ENCODE results near the gene GUCY2C.

GUCY2C gene

DNA sequence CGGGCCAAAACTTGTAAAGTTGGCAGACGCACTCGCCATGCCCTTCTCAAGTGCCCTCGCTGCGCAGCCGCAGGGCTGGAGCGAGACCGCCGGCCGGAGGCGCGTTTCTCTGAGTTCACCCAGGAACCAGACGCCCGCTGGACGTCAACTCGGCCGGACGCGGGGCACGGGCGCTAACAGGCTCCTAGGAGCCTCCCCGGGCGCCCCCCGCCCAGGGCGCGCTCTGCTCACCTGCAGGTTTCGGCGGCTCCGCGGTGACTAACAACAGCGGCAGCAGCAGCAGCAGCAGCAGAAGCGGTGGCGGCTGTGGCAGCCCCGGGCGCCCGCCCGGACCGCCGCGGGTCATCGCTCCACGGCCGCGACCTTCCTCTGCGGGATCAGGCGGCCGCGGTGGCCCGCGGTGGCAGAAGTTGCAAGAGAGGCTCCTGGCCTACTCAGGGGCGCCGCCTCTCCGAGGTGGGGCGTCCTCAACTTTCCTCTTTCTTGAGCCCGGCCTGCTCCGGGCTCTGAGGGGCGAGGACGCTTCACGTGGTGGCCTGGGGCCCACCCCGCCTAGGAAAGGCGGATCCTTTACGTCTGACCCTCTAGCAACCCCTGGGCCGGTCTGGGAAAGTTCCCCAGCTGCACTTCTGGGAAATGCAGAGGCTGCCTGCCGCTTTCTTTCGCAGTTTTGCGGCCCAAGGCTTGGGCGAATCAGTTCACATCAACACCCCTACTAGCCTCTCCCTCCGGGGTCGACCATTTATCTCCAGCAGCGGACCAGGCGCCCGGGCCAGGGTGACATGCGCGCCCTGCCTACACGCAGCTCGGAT lies 128.8 kb downstream of the GUCY2C start, which contains the start of gene PLBD1:
Gene PLBD1 (minus strand): TSS at position 533 of the 812 bp plus-strand sequence. CDS start 187 bp downstream, at position 346.
- H3K4me3 ChIP-seq (ENCODE audit: severe bottlenecking) = peak within 1 kb of the TSS; percentile 29
- DNase-seq (ENCODE audit: low spot score) (no peak), ATAC-seq (ENCODE audit: low read depth) (peak; percentile 77)

DNA sequence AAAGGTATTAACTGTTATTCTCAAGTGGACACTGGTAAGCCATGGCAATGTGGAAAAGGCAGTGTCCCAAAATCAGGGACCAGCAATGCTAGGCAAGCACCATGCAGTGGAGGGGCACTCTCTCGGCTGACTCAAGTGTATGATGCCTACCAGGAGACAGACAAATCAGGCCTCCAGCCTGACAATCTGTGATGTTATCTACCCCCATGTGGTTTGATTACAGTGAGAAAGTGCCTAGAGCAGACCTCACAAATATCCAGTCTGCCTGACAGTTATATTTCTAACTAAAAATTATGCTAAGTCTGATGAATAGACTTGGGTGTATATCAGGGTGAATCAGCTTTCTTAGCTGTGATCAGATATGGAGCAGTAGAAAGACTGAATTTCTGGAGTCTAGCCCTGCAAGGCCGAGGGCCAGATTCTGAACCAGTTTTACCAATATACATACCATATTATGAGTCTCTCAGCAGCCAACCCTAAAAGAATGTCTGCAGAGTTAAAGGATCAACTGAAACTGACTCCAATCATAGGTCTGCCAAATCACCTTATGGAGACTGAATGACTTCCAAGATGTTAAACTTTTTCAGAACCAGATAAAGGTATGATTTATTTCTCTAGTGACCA lies 132.0 kb downstream of the GUCY2C start:
- H3K27ac ChIP-seq (ENCODE audit: poor library complexity, severe bottlenecking) = no peak overlapping the region
- no peak for DNase-seq (ENCODE audit: low spot score)
- no peak for ATAC-seq (ENCODE audit: low read depth)
- no peaks in the 10 kb centered on the region for H3K4me1 ChIP-seq (ENCODE audit: insufficient read depth, poor library complexity, severe bottlenecking)
- no peaks in the 10 kb centered on the region for H3K9me3 ChIP-seq (ENCODE audit: severe bottlenecking)
- no peak overlapping the region for H3K4me3 ChIP-seq (ENCODE audit: severe bottlenecking)
- TF ChIP-seq, protein P1, sequence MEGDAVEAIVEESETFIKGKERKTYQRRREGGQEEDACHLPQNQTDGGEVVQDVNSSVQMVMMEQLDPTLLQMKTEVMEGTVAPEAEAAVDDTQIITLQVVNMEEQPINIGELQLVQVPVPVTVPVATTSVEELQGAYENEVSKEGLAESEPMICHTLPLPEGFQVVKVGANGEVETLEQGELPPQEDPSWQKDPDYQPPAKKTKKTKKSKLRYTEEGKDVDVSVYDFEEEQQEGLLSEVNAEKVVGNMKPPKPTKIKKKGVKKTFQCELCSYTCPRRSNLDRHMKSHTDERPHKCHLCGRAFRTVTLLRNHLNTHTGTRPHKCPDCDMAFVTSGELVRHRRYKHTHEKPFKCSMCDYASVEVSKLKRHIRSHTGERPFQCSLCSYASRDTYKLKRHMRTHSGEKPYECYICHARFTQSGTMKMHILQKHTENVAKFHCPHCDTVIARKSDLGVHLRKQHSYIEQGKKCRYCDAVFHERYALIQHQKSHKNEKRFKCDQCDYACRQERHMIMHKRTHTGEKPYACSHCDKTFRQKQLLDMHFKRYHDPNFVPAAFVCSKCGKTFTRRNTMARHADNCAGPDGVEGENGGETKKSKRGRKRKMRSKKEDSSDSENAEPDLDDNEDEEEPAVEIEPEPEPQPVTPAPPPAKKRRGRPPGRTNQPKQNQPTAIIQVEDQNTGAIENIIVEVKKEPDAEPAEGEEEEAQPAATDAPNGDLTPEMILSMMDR (IDR thresholded peaks at IDR 0.05; ENCODE audit: poor library complexity, severe bottlenecking) = no peak
- no peaks in the 10 kb centered on the region for H3K27me3 ChIP-seq (ENCODE audit: insufficient read depth, poor library complexity, severe bottlenecking)
- H3K36me3 ChIP-seq (ENCODE audit: low read depth) = no peaks in the 10 kb centered on the region

More for the DNA sequence above, 128.8 kb downstream of the GUCY2C start, which contains the start of gene PLBD1:
- Histone ChIP-seq H3K36me3 (ENCODE audit: low read depth) (no peaks in the 10 kb centered on the region), H3K27ac (ENCODE audit: poor library complexity, severe bottlenecking) (no peak within 1 kb of the TSS), H3K9me3 (ENCODE audit: severe bottlenecking) (no peaks in the 10 kb centered on the region), H3K27me3 (ENCODE audit: insufficient read depth, poor library complexity, severe bottlenecking) (no peaks in the 10 kb centered on the region), H3K4me1 (ENCODE audit: insufficient read depth, poor library complexity, severe bottlenecking) (no peaks in the 10 kb centered on the region)
- TF ChIP-seq, protein P1 (IDR thresholded peaks at IDR 0.05; ENCODE audit: poor library complexity, severe bottlenecking) = no peak

DNA sequence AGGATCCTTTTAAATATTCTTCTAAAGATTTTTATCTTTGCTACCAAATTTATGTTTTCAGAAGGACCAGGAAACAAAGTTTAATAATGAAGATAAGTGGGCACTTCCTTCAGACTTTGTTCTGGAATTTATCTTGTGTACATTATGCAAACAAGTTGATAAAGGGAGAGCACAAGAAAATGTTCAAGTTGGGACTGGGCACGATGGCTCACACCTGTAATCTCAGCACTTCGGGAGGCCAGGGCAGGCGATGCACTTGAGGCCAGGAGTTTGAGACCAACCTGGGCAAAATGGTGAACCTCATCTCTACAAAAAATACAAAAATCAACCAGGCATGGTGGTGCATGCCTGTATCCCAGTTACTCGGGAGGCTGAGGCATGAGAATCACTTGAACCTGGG lies 133.4 kb downstream of the GUCY2C start:
- no peaks in the 10 kb centered on the region for H3K9me3 ChIP-seq (ENCODE audit: severe bottlenecking)
- no peak for DNase-seq (ENCODE audit: low spot score)
- TF ChIP-seq, protein P1 (IDR thresholded peaks at IDR 0.05; ENCODE audit: poor library complexity, severe bottlenecking) = no peak
- H3K27me3 ChIP-seq (ENCODE audit: insufficient read depth, poor library complexity, severe bottlenecking) = no peaks in the 10 kb centered on the region
- no peak for ATAC-seq (ENCODE audit: low read depth)
- H3K27ac ChIP-seq (ENCODE audit: poor library complexity, severe bottlenecking) = no peak overlapping the region
- H3K4me3 ChIP-seq (ENCODE audit: severe bottlenecking) = no peak overlapping the region
- H3K4me1 ChIP-seq (ENCODE audit: insufficient read depth, poor library complexity, severe bottlenecking) = no peaks in the 10 kb centered on the region
- H3K36me3 ChIP-seq (ENCODE audit: low read depth) = no peaks in the 10 kb centered on the region
